Measurements from ENCODE around the gene PLXNA4. TPM values are rescaled to one million over a fixed set of nuclear protein-coding genes. Genes with fewer than 3 reads are reported as not detected.

PLXNA4 gene
- total RNA-seq, 1 experiment from 2014 or later = 0.81 TPM

DNA sequence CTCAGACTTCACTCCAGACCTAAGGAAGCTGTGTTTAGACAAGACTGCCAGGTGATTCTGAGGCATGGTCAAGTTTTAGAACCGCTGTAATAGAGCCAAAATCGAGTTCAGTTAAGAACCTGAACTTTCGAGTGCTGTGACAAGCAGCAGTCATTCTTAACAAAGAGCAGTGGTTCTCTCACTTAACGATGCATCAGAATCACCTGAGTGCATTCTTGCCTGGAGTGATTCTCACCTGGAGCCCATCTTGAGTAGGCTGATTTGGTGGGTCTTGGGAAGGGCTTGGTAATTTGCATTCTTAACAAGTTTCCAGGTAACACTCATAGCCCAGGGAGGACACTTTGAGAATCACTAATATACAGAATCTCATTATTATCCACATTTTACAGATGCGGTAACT, 44.7 kb downstream of the PLXNA4 start:
- H3K9me3 Mint-ChIP-seq = no peaks in the 10 kb centered on the region
- H3K4me1 Mint-ChIP-seq = peaks cover 24% of the 10 kb centered on the region
- no peaks in the 10 kb centered on the region for H3K36me3 Mint-ChIP-seq
- DNase-seq (ENCODE audit: low spot score) (no peak), ATAC-seq (no peak)
- POLR2A ChIA-PET = no interaction called here
- peaks cover 2% of the 10 kb centered on the region for H3K27me3 Mint-ChIP-seq (ENCODE audit: low read depth)
- TF ChIP-seq, protein P1, sequence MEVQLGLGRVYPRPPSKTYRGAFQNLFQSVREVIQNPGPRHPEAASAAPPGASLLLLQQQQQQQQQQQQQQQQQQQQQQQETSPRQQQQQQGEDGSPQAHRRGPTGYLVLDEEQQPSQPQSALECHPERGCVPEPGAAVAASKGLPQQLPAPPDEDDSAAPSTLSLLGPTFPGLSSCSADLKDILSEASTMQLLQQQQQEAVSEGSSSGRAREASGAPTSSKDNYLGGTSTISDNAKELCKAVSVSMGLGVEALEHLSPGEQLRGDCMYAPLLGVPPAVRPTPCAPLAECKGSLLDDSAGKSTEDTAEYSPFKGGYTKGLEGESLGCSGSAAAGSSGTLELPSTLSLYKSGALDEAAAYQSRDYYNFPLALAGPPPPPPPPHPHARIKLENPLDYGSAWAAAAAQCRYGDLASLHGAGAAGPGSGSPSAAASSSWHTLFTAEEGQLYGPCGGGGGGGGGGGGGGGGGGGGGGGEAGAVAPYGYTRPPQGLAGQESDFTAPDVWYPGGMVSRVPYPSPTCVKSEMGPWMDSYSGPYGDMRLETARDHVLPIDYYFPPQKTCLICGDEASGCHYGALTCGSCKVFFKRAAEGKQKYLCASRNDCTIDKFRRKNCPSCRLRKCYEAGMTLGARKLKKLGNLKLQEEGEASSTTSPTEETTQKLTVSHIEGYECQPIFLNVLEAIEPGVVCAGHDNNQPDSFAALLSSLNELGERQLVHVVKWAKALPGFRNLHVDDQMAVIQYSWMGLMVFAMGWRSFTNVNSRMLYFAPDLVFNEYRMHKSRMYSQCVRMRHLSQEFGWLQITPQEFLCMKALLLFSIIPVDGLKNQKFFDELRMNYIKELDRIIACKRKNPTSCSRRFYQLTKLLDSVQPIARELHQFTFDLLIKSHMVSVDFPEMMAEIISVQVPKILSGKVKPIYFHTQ (CRISPR knock-in tag; IDR thresholded peaks at IDR 0.05) = no peak
- no peak for TF ChIP-seq FOXK1 (CRISPR knock-in tag; IDR thresholded peaks at IDR 0.05)
- TF ChIP-seq NR2C2 (CRISPR knock-in tag; IDR thresholded peaks at IDR 0.05) = no peak
- TF ChIP-seq GABPB1 (CRISPR knock-in tag; IDR thresholded peaks at IDR 0.05) = no peak
- TF ChIP-seq ZNF138 (CRISPR knock-in tag; conservative IDR thresholded peaks at IDR 0.05) = no peak
- no peak for TF ChIP-seq NFYB (CRISPR knock-in tag; conservative IDR thresholded peaks at IDR 0.05; ENCODE audit: low read depth)
- TF ChIP-seq CREM (CRISPR knock-in tag; IDR thresholded peaks at IDR 0.05) = no peak
- no peak for TF ChIP-seq TP53 (CRISPR knock-in tag; IDR thresholded peaks at IDR 0.05)
- TF ChIP-seq TCF7 (CRISPR knock-in tag; IDR thresholded peaks at IDR 0.05; ENCODE audit: low read depth) = no peak
- TF ChIP-seq, protein P2, sequence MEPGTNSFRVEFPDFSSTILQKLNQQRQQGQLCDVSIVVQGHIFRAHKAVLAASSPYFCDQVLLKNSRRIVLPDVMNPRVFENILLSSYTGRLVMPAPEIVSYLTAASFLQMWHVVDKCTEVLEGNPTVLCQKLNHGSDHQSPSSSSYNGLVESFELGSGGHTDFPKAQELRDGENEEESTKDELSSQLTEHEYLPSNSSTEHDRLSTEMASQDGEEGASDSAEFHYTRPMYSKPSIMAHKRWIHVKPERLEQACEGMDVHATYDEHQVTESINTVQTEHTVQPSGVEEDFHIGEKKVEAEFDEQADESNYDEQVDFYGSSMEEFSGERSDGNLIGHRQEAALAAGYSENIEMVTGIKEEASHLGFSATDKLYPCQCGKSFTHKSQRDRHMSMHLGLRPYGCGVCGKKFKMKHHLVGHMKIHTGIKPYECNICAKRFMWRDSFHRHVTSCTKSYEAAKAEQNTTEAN (CRISPR knock-in tag; IDR thresholded peaks at IDR 0.05) = no peak
- no peak for TF ChIP-seq MYBL2 (CRISPR knock-in tag; IDR thresholded peaks at IDR 0.05)
- no peak for TF ChIP-seq PRRX2 (CRISPR knock-in tag; IDR thresholded peaks at IDR 0.05)
- H3K4me3 Mint-ChIP-seq = no peak overlapping the region
- CTCF ChIA-PET = no interaction called here
- 0 out of 2 replicates have a peak overlapping the region, but pooled peaks have one; percentile 4 for H3K27ac Mint-ChIP-seq

DNA sequence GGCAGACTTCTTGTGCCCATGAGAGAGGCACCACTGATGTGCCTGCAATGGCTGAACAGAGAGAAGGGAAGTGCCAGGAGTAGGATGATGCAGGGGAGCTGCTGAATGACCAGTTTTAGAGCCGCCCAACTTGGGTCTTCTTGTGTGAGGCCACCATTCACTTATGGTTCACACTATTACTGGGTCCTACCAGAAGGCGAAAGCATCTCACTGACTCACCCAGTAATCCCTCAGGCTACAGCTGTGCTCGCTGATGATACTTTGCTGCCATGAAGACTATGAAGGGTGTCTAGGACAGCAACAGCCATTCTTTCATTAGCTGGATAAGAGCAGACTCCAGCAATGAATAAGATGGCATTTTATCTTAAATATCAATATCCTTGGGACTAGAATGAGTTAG, 47.6 kb downstream of the PLXNA4 start:
- no peak overlapping the region for H3K27ac Mint-ChIP-seq
- ChIA-PET CTCF (interaction anchor here (1.2 kb wide), 1 partner anchor 11 kb away, joined by 3 read pairs; no protein-coding TSS in a partner anchor), POLR2A (no interaction called here)
- H3K4me3 Mint-ChIP-seq = no peak overlapping the region
- ATAC-seq (no peak), DNase-seq (ENCODE audit: low spot score) (no peak)
- no peaks in the 10 kb centered on the region for H3K36me3 Mint-ChIP-seq
- peaks cover 10% of the 10 kb centered on the region for H3K4me1 Mint-ChIP-seq
- no peaks in the 10 kb centered on the region for H3K9me3 Mint-ChIP-seq
- H3K27me3 Mint-ChIP-seq (ENCODE audit: low read depth) = no peaks in the 10 kb centered on the region; the same call in 1 of the 2 replicates
- TF ChIP-seq NR1H2 (CRISPR knock-in tag; IDR thresholded peaks at IDR 0.05) (no peak), NR2C2 (CRISPR knock-in tag; IDR thresholded peaks at IDR 0.05) (no peak), ZNF416 (CRISPR knock-in tag; IDR thresholded peaks at IDR 0.05) (no peak), CREB1 (CRISPR knock-in tag; IDR thresholded peaks at IDR 0.05) (no peak)
- TF ChIP-seq, protein P3, sequence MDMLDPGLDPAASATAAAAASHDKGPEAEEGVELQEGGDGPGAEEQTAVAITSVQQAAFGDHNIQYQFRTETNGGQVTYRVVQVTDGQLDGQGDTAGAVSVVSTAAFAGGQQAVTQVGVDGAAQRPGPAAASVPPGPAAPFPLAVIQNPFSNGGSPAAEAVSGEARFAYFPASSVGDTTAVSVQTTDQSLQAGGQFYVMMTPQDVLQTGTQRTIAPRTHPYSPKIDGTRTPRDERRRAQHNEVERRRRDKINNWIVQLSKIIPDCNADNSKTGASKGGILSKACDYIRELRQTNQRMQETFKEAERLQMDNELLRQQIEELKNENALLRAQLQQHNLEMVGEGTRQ (CRISPR knock-in tag; IDR thresholded peaks at IDR 0.05) = no peak
- TF ChIP-seq, protein P4, sequence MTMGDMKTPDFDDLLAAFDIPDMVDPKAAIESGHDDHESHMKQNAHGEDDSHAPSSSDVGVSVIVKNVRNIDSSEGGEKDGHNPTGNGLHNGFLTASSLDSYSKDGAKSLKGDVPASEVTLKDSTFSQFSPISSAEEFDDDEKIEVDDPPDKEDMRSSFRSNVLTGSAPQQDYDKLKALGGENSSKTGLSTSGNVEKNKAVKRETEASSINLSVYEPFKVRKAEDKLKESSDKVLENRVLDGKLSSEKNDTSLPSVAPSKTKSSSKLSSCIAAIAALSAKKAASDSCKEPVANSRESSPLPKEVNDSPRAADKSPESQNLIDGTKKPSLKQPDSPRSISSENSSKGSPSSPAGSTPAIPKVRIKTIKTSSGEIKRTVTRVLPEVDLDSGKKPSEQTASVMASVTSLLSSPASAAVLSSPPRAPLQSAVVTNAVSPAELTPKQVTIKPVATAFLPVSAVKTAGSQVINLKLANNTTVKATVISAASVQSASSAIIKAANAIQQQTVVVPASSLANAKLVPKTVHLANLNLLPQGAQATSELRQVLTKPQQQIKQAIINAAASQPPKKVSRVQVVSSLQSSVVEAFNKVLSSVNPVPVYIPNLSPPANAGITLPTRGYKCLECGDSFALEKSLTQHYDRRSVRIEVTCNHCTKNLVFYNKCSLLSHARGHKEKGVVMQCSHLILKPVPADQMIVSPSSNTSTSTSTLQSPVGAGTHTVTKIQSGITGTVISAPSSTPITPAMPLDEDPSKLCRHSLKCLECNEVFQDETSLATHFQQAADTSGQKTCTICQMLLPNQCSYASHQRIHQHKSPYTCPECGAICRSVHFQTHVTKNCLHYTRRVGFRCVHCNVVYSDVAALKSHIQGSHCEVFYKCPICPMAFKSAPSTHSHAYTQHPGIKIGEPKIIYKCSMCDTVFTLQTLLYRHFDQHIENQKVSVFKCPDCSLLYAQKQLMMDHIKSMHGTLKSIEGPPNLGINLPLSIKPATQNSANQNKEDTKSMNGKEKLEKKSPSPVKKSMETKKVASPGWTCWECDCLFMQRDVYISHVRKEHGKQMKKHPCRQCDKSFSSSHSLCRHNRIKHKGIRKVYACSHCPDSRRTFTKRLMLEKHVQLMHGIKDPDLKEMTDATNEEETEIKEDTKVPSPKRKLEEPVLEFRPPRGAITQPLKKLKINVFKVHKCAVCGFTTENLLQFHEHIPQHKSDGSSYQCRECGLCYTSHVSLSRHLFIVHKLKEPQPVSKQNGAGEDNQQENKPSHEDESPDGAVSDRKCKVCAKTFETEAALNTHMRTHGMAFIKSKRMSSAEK (CRISPR knock-in tag; IDR thresholded peaks at IDR 0.05; ENCODE audit: borderline replicate concordance) = no peak
- TF ChIP-seq, protein P5, sequence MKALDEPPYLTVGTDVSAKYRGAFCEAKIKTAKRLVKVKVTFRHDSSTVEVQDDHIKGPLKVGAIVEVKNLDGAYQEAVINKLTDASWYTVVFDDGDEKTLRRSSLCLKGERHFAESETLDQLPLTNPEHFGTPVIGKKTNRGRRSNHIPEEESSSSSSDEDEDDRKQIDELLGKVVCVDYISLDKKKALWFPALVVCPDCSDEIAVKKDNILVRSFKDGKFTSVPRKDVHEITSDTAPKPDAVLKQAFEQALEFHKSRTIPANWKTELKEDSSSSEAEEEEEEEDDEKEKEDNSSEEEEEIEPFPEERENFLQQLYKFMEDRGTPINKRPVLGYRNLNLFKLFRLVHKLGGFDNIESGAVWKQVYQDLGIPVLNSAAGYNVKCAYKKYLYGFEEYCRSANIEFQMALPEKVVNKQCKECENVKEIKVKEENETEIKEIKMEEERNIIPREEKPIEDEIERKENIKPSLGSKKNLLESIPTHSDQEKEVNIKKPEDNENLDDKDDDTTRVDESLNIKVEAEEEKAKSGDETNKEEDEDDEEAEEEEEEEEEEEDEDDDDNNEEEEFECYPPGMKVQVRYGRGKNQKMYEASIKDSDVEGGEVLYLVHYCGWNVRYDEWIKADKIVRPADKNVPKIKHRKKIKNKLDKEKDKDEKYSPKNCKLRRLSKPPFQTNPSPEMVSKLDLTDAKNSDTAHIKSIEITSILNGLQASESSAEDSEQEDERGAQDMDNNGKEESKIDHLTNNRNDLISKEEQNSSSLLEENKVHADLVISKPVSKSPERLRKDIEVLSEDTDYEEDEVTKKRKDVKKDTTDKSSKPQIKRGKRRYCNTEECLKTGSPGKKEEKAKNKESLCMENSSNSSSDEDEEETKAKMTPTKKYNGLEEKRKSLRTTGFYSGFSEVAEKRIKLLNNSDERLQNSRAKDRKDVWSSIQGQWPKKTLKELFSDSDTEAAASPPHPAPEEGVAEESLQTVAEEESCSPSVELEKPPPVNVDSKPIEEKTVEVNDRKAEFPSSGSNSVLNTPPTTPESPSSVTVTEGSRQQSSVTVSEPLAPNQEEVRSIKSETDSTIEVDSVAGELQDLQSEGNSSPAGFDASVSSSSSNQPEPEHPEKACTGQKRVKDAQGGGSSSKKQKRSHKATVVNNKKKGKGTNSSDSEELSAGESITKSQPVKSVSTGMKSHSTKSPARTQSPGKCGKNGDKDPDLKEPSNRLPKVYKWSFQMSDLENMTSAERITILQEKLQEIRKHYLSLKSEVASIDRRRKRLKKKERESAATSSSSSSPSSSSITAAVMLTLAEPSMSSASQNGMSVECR (CRISPR knock-in tag; IDR thresholded peaks at IDR 0.05; ENCODE audit: borderline replicate concordance) = no peak

Measured in WTC11 (cell line).